ENCODE data around the gene TEX13A.

Gene TEX13A, protein sequence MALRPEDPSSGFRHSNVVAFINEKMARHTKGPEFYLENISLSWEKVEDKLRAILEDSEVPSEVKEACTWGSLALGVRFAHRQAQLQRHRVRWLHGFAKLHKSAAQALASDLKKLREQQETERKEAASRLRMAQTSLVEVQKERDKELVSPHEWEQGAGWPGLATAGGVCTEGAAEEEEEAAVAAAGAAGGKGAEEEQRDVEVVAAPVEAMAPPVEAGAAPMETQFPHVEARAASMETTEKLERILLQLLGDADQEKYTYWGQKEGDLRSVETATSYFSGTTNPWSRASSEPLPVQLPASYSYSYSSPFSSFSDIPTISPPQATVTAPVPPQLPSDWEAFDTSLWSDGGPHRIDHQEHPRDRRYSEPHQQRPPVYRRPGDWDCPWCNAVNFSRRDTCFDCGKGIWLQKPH

DNA sequence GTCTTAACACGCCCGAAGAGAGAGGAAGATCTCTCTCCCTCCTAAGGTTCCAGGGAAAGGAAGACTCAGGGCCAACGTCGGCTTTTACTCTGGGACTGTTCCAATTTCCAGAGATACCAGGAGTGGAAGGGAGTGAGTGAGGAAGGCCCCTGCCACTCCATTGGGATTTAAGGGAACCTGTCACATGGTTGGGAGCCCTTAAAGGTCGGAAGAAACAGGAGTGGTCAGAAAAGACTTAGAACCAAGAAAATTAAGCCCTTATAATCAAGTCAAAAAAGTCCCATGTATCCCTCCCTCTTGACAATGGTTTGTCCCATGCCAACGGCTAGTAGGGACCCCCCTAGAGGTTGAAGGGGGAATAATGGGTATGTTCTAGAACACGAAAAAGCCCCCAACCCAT lies at the start of gene TEX13A:
TSS of gene TEX13A (minus strand) at position 59 of the 400 bp plus-strand sequence. CDS start 297 bp downstream, outside the sequence.
- DNase-seq (ENCODE audit: extremely low read depth, insufficient read length) = no peak
- TF ChIP-seq, protein P1, sequence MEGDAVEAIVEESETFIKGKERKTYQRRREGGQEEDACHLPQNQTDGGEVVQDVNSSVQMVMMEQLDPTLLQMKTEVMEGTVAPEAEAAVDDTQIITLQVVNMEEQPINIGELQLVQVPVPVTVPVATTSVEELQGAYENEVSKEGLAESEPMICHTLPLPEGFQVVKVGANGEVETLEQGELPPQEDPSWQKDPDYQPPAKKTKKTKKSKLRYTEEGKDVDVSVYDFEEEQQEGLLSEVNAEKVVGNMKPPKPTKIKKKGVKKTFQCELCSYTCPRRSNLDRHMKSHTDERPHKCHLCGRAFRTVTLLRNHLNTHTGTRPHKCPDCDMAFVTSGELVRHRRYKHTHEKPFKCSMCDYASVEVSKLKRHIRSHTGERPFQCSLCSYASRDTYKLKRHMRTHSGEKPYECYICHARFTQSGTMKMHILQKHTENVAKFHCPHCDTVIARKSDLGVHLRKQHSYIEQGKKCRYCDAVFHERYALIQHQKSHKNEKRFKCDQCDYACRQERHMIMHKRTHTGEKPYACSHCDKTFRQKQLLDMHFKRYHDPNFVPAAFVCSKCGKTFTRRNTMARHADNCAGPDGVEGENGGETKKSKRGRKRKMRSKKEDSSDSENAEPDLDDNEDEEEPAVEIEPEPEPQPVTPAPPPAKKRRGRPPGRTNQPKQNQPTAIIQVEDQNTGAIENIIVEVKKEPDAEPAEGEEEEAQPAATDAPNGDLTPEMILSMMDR (IDR thresholded peaks at IDR 0.05; ENCODE audit: insufficient read depth, low read length, poor library complexity, severe bottlenecking) = no peak
- no peaks in the 10 kb centered on the region for H3K36me3 ChIP-seq (ENCODE audit: control insufficient read depth, insufficient read depth, low read length)
- H3K27me3 ChIP-seq (replicated peaks; ENCODE audit: control insufficient read depth, insufficient read depth, low read length) = no peaks in the 10 kb centered on the region; the same call in 1 of the 2 replicates
- no peak within 1 kb of the TSS for H3K4me3 ChIP-seq (replicated peaks; ENCODE audit: low read depth, low read length)

DNA sequence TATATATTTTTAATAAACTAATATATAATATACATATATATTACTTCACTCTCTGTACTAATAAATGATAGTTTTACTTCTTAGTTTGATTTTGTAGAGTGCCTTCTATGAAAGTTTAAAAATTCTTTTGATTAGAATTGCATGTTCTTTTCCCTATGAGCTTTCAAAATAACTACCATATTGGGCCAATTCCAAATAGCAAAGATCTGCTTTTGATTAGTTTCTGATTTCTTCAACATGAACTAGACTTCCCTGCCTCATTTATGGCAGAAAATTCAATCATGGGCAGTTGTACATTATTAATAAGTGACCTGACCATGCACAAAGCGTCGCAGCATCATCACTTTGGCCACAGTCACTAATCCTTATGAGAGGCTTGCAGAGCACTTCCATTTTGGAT lies 48.9 kb upstream of the TEX13A start:
- DNase-seq (ENCODE audit: extremely low read depth, insufficient read length) = no peak
- Histone ChIP-seq H3K36me3 (ENCODE audit: control insufficient read depth, insufficient read depth, low read length) (no peaks in the 10 kb centered on the region), H3K27me3 (replicated peaks; ENCODE audit: control insufficient read depth, insufficient read depth, low read length) (no peaks in the 10 kb centered on the region), H3K4me3 (replicated peaks; ENCODE audit: low read depth, low read length) (no peak overlapping the region)
- TF ChIP-seq, protein P1 (IDR thresholded peaks at IDR 0.05; ENCODE audit: insufficient read depth, low read length, poor library complexity, severe bottlenecking) = no peak

DNA sequence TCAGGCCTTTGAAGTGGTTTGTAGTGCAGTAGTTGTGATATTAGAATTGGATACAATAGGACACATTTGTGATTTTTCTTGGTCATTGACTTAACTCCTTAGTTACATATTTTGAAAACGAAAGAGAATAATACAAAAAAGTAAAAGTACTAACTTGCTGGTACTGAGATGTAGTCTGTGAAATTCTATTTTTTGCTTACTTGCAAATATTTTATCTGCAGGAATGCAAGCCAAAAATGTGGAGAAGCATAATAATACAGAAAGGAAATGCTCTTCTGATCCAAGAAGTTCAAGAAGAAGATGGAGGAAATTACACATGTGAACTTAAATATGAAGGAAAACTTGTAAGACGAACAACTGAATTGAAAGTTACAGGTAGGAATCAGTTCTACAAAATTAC lies 46.7 kb upstream of the TEX13A start:
- no peak for DNase-seq (ENCODE audit: extremely low read depth, insufficient read length)
- Histone ChIP-seq H3K36me3 (ENCODE audit: control insufficient read depth, insufficient read depth, low read length) (no peaks in the 10 kb centered on the region), H3K27me3 (replicated peaks; ENCODE audit: control insufficient read depth, insufficient read depth, low read length) (no peaks in the 10 kb centered on the region), H3K4me3 (replicated peaks; ENCODE audit: low read depth, low read length) (no peak overlapping the region)
- TF ChIP-seq, protein P1 (IDR thresholded peaks at IDR 0.05; ENCODE audit: insufficient read depth, low read length, poor library complexity, severe bottlenecking) = no peak

DNA sequence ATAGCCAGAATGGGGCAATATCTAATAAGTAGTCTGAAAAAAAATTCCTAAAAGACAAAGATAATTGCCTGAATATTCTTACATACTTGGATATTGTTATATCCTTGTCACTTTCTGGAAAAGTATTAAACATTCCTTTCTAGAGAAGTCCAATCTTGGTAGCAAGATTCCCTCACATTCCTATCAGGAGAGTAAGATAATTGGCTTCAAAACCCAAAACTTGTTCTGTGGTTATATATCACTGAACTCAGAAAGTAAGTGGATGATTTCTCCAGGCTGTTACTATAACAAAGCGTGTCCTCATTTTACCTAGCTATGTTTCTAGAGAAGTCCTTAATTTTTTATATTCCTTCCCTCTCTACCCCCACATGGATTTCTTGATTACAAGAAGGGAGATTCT lies 46.0 kb upstream of the TEX13A start:
- no peak for DNase-seq (ENCODE audit: extremely low read depth, insufficient read length)
- H3K27me3 ChIP-seq (replicated peaks; ENCODE audit: control insufficient read depth, insufficient read depth, low read length) = no peaks in the 10 kb centered on the region
- TF ChIP-seq, protein P1 (IDR thresholded peaks at IDR 0.05; ENCODE audit: insufficient read depth, low read length, poor library complexity, severe bottlenecking) = no peak
- H3K36me3 ChIP-seq (ENCODE audit: control insufficient read depth, insufficient read depth, low read length) = no peaks in the 10 kb centered on the region
- H3K4me3 ChIP-seq (replicated peaks; ENCODE audit: low read depth, low read length) = no peak overlapping the region

DNA sequence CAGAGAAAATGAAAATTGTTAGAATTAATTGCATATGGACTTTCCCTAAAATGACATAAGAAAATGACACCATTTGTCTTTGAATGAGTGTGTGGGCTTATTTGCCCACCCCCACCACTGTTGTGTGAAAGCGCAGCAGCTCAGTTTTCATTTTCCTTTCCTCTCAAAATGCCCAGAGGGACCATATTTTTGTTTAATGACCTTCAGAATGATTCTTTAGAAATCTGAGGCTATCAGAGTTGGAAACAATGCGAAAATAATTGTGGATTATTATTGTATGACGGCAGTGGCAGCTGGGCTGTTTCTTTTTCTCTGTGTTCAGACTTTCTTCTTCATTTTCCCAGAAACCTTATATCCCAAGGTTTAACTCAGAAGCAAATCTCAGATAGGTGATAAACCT lies 44.6 kb upstream of the TEX13A start:
- Histone ChIP-seq H3K27me3 (replicated peaks; ENCODE audit: control insufficient read depth, insufficient read depth, low read length) (no peaks in the 10 kb centered on the region), H3K4me3 (replicated peaks; ENCODE audit: low read depth, low read length) (no peak overlapping the region), H3K36me3 (ENCODE audit: control insufficient read depth, insufficient read depth, low read length) (no peaks in the 10 kb centered on the region)
- no peak for DNase-seq (ENCODE audit: extremely low read depth, insufficient read length)
- TF ChIP-seq, protein P1 (IDR thresholded peaks at IDR 0.05; ENCODE audit: insufficient read depth, low read length, poor library complexity, severe bottlenecking) = no peak
